ENCODE data around the gene TRIM27.
A peak's percentile ranks its signal among the peaks of the same experiment; 100 is the strongest.

TRIM27 gene

GRCh38 chr6:28886079-28886439 lies 37.7 kb downstream of the TRIM27 start:
- Histone ChIP-seq H2AFZ (ENCODE audit: low read length) (no peak overlapping the region), H3K9ac (ENCODE audit: low read depth, low read length, poor library complexity, severe bottlenecking) (no peak overlapping the region), H3K9me3 (ENCODE audit: insufficient read depth, low read depth, low read length) (no peaks in the 10 kb centered on the region), H4K20me1 (ENCODE audit: insufficient read depth, low read length, poor library complexity, severe bottlenecking) (no peaks in the 10 kb centered on the region), H3K36me3 (ENCODE audit: insufficient read depth, low read length) (no peaks in the 10 kb centered on the region), H3K4me3 (ENCODE audit: low read length, poor library complexity, severe bottlenecking) (no peak overlapping the region), H3F3A (ENCODE audit: low read depth) (peaks cover 5% of the 10 kb centered on the region; the same call in 1 of the 2 replicates), H3K9me2 (replicated peaks; ENCODE audit: low read depth, low read length) (no peaks in the 10 kb centered on the region), H3K27me3 (ENCODE audit: insufficient read depth, low read length, poor library complexity, severe bottlenecking) (peaks cover 39% of the 10 kb centered on the region), H3K4me1 (ENCODE audit: insufficient read depth, low read length, poor library complexity, severe bottlenecking) (peaks cover 11% of the 10 kb centered on the region), H3K4me2 (ENCODE audit: low read depth, low read length, poor library complexity, severe bottlenecking) (no peak overlapping the region), H3K79me2 (ENCODE audit: insufficient read depth, low read length) (no peaks in the 10 kb centered on the region)
- TF ChIP-seq EZH2phosphoT487 (IDR thresholded peaks at IDR 0.05; ENCODE audit: borderline replicate concordance), result no peak
- TF ChIP-seq CTCF (conservative IDR thresholded peaks at IDR 0.05; ENCODE audit: low read length), result no peak

GRCh38 chr6:28884423-28885131 lies 39.2 kb downstream of the TRIM27 start:
- TF ChIP-seq EZH2phosphoT487 (IDR thresholded peaks at IDR 0.05; ENCODE audit: borderline replicate concordance) (peak; percentile 28; the same call in 1 of the 2 replicates), CTCF (conservative IDR thresholded peaks at IDR 0.05; ENCODE audit: low read length) (no peak)
- H3K9me2 ChIP-seq (replicated peaks; ENCODE audit: low read depth, low read length), result no peaks in the 10 kb centered on the region
- no peak overlapping the region for H2AFZ ChIP-seq (ENCODE audit: low read length)
- no peaks in the 10 kb centered on the region for H3K9me3 ChIP-seq (ENCODE audit: insufficient read depth, low read depth, low read length)
- no peaks in the 10 kb centered on the region for H4K20me1 ChIP-seq (ENCODE audit: insufficient read depth, low read length, poor library complexity, severe bottlenecking)
- peaks cover 5% of the 10 kb centered on the region; the same call in 1 of the 2 replicates for H3F3A ChIP-seq (ENCODE audit: low read depth)
- no peak overlapping the region for H3K9ac ChIP-seq (ENCODE audit: low read depth, low read length, poor library complexity, severe bottlenecking)
- H3K27me3 ChIP-seq (ENCODE audit: insufficient read depth, low read length, poor library complexity, severe bottlenecking), result peaks cover 49% of the 10 kb centered on the region
- H3K79me2 ChIP-seq (ENCODE audit: insufficient read depth, low read length), result no peaks in the 10 kb centered on the region
- H3K4me3 ChIP-seq (ENCODE audit: low read length, poor library complexity, severe bottlenecking), result peak overlapping the region; percentile 53
- no peaks in the 10 kb centered on the region for H3K36me3 ChIP-seq (ENCODE audit: insufficient read depth, low read length)
- peaks cover 11% of the 10 kb centered on the region for H3K4me1 ChIP-seq (ENCODE audit: insufficient read depth, low read length, poor library complexity, severe bottlenecking)
- H3K4me2 ChIP-seq (ENCODE audit: low read depth, low read length, poor library complexity, severe bottlenecking), result peak overlapping the region; percentile 64

DNA sequence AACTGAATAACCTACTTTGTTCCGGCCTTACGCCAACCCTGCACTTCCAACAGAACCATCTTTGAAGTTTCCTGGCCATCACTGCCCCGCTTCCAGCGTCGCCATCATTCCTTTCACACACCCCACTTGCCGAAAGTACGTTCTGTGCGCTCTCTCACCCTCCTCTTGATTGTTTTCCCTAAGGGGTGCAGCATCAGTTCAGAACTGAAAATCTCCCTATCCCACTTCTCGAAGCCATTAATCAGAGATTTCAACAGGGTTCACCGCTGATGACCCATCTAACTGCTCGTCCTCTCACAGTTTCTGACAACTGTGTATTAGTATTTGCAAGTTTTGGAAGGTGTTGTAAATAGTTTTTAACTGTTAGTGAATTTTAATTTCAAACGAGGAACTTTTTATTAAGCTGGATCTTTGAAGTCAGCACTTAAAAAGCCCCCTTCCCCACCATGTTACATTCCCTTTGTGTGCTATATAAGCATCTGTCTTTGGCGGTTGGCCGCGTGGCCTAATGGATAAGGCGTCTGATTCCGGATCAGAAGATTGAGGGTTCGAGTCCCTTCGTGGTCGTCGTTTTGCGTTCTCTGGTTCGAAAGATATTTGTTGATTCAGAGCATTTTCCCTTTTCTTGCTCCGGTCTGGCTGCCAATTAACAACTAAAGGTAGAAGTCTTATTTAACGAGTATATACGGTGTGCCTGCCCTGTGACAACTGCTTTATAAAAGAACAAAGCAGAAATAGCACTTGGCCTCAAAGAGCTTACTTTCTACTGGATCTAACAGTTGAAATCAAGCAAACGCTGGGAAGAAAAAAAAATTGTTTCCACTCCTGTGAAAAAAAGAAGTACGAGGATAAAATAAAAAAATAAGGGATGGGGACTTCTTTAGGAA lies 42.6 kb downstream of the TRIM27 start:
- Histone ChIP-seq H3K4me1 (ENCODE audit: insufficient read depth, low read length, poor library complexity, severe bottlenecking) (peaks cover 11% of the 10 kb centered on the region), H2AFZ (ENCODE audit: low read length) (no peak overlapping the region; the same call in 1 of the 2 replicates), H3F3A (ENCODE audit: low read depth) (peaks cover 5% of the 10 kb centered on the region; the same call in 1 of the 2 replicates), H3K9ac (ENCODE audit: low read depth, low read length, poor library complexity, severe bottlenecking) (no peak overlapping the region), H4K20me1 (ENCODE audit: insufficient read depth, low read length, poor library complexity, severe bottlenecking) (no peaks in the 10 kb centered on the region), H3K9me2 (replicated peaks; ENCODE audit: low read depth, low read length) (no peaks in the 10 kb centered on the region), H3K36me3 (ENCODE audit: insufficient read depth, low read length) (no peaks in the 10 kb centered on the region), H3K79me2 (ENCODE audit: insufficient read depth, low read length) (no peaks in the 10 kb centered on the region), H3K4me3 (ENCODE audit: low read length, poor library complexity, severe bottlenecking) (peak overlapping the region; percentile 62), H3K4me2 (ENCODE audit: low read depth, low read length, poor library complexity, severe bottlenecking) (peak overlapping the region; percentile 60), H3K27me3 (ENCODE audit: insufficient read depth, low read length, poor library complexity, severe bottlenecking) (peaks cover 46% of the 10 kb centered on the region), H3K9me3 (ENCODE audit: insufficient read depth, low read depth, low read length) (no peaks in the 10 kb centered on the region)
- TF ChIP-seq EZH2phosphoT487 (IDR thresholded peaks at IDR 0.05; ENCODE audit: borderline replicate concordance) (no peak), CTCF (conservative IDR thresholded peaks at IDR 0.05; ENCODE audit: low read length) (no peak)
